SK-N-MC (cell line): ENCODE results near the gene CEACAM18.
"Not testable (repeated sequence)": the region's sequence is repeated elsewhere in the genome, so short reads cannot be mapped to it uniquely, and the experiment has no call there.

Experiments used
- DNase-seq: peaks from one replicate; pipeline ENCODE4 v3.0.0-alpha.2; 2011; ENCODE audit warnings: low read depth, low spot score
- H3K27ac ChIP-seq: fragments of 200-600 bp; sonication (generic); 2 replicates; pipeline ENCODE4 v1.5.1; 2016; ENCODE audit warnings: mixed run types
- H3K36me3 ChIP-seq: fragments of 200-600 bp; sonication (generic); 2 replicates; pipeline ENCODE4 v1.6.1; 2017; ENCODE audit warnings: antibody characterized with exemption, low read length, mixed read lengths; ENCODE audit not compliant: insufficient read depth
- H3K4me3 ChIP-seq: fragments of 200-600 bp; sonication (generic); 2 replicates; pipeline ENCODE4 v1.5.1; 2016
- H3K9ac ChIP-seq: fragments of 200-600 bp; sonication (generic); 2 replicates; pipeline ENCODE4 v1.8.0; 2017; ENCODE audit warnings: mixed run types, mixed read lengths; ENCODE audit not compliant: insufficient read length
- H3K9me3 ChIP-seq: fragments of 200-600 bp; sonication (generic); 2 replicates; pipeline ENCODE4 v1.6.1; 2017; ENCODE audit warnings: low read depth, mild to moderate bottlenecking, antibody characterized with exemption, low read length, moderate library complexity, mixed read lengths
- EZH2 ChIP-seq: fragments of 200-600 bp; sonication (generic); IDR thresholded peaks from one replicate; pipeline ENCODE4 v1.6.1; 2017; ENCODE audit warnings: antibody characterized with exemption
- FOXP2 ChIP-seq: optimal IDR thresholded peaks from 2 replicates; pipeline ENCODE3; 2011; ENCODE audit warnings: mild to moderate bottlenecking, moderate library complexity; ENCODE audit not compliant: insufficient read depth; ENCODE audit errors: extremely low read length, control extremely low read depth
- POLR2AphosphoS5 ChIP-seq: IDR thresholded peaks from 2 replicates; pipeline ENCODE4 v1.6.1; 2012; ENCODE audit warnings: mild to moderate bottlenecking, low read depth, low read length, borderline replicate concordance

CEACAM18 gene

GRCh38 chr19:51441410-51442390, 36.6 kb upstream of the CEACAM18 start:
- H3K27ac ChIP-seq: no peak overlapping the region
- no peak overlapping the region for H3K9ac ChIP-seq
- no peaks in the 10 kb centered on the region for H3K36me3 ChIP-seq
- H3K9me3 ChIP-seq: no peaks in the 10 kb centered on the region
- H3K4me3 ChIP-seq: no peak overlapping the region
- TF ChIP-seq EZH2: no peak
- no peak for TF ChIP-seq FOXP2
- TF ChIP-seq POLR2AphosphoS5: no peak
- DNase-seq: no peak

GRCh38 chr19:51447510-51447909, 30.8 kb upstream of the CEACAM18 start:
- H3K9me3 ChIP-seq, H3K4me3 ChIP-seq, DNase-seq, H3K36me3 ChIP-seq, H3K9ac ChIP-seq, H3K27ac ChIP-seq: not testable (repeated sequence)

- Histone ChIP-seq H3K36me3 (no peaks in the 10 kb centered on the region), H3K27ac (no peak overlapping the region), H3K9me3 (no peaks in the 10 kb centered on the region), H3K4me3 (no peak overlapping the region), H3K9ac (no peak overlapping the region)
- TF ChIP-seq POLR2AphosphoS5: no peak
- TF ChIP-seq EZH2: no peak
- no peak for TF ChIP-seq FOXP2
- no peak for DNase-seq
These were observed 30.3 kb upstream of the CEACAM18 start for GRCh38 chr19:51448011-51448410.

GRCh38 chr19:51448411-51449016, 29.8 kb upstream of the CEACAM18 start:
- no peak for TF ChIP-seq FOXP2
- TF ChIP-seq POLR2AphosphoS5: no peak
- TF ChIP-seq EZH2: no peak
- Histone ChIP-seq H3K36me3 (no peaks in the 10 kb centered on the region), H3K9ac (no peak overlapping the region), H3K9me3 (no peaks in the 10 kb centered on the region), H3K27ac (no peak overlapping the region), H3K4me3 (no peak overlapping the region)
- no peak for DNase-seq

GRCh38 chr19:51450730-51451307, 27.5 kb upstream of the CEACAM18 start:
- no peak for TF ChIP-seq POLR2AphosphoS5
- TF ChIP-seq FOXP2: no peak
- no peak for DNase-seq
- no peak overlapping the region for H3K27ac ChIP-seq
- H3K9ac ChIP-seq: no peak overlapping the region
- H3K36me3 ChIP-seq: no peaks in the 10 kb centered on the region
- H3K9me3 ChIP-seq: no peaks in the 10 kb centered on the region
- no peak overlapping the region for H3K4me3 ChIP-seq

- Histone ChIP-seq H3K27ac (no peak overlapping the region), H3K9ac (no peak overlapping the region), H3K4me3 (no peak overlapping the region), H3K36me3 (no peaks in the 10 kb centered on the region), H3K9me3 (no peaks in the 10 kb centered on the region)
- DNase-seq: no peak
- TF ChIP-seq POLR2AphosphoS5: no peak
- no peak for TF ChIP-seq EZH2
These were observed 21.6 kb upstream of the CEACAM18 start for GRCh38 chr19:51456541-51457290.

- H3K4me3 ChIP-seq: no peak overlapping the region
- TF ChIP-seq POLR2AphosphoS5: no peak
- no peak for TF ChIP-seq EZH2
- no peak for TF ChIP-seq FOXP2
- no peak overlapping the region for H3K9ac ChIP-seq
- H3K9me3 ChIP-seq: no peaks in the 10 kb centered on the region
- H3K27ac ChIP-seq: no peak overlapping the region
- no peaks in the 10 kb centered on the region for H3K36me3 ChIP-seq
- DNase-seq: no peak
These were observed 20.9 kb upstream of the CEACAM18 start for GRCh38 chr19:51457351-51458013.
